Activated CD4-positive, alpha-beta memory T cell treated with anti-CD3 and anti-CD28 coated beads, Interleukin-2, amount 10 ng/mL, durations not matched to agents 7 days and 5 days (primary cell): ENCODE results near the gene EPX. TPM values are rescaled to one million over a fixed set of nuclear protein-coding genes. Genes with fewer than 3 reads are reported as not detected.

Experiments
- CTCF ChIA-PET: fragments of 350-600 bp; sonication (Branson Sonifier 250); formaldehyde crosslinking; loops from one replicate; lab custom pipeline; 2021; ENCODE audit warnings: antibody characterized with exemption, inconsistent platforms; lab: Charles Lee
- POLR2A ChIA-PET: fragments of 350-600 bp; sonication (Branson Sonifier 250); formaldehyde crosslinking; loops from one replicate; lab custom pipeline; 2021; ENCODE audit warnings: antibody characterized with exemption; lab: Charles Lee
- DNase-seq: peaks from one replicate; pipeline ENCODE4 v3.0.0-alpha.2; 2020
- H3K27ac Mint-ChIP-seq: one replicate; pipeline ENCODE4 v1.8.0; 2021; ENCODE audit warnings: mild to moderate bottlenecking, mixed read lengths
- H3K27me3 Mint-ChIP-seq: one replicate; pipeline ENCODE4 v1.8.0; 2021; ENCODE audit warnings: mixed read lengths
- H3K36me3 Mint-ChIP-seq: one replicate; pipeline ENCODE4 v1.8.0; 2021; ENCODE audit warnings: low read depth, mixed read lengths
- H3K4me1 Mint-ChIP-seq: one replicate; pipeline ENCODE4 v1.8.0; 2021; ENCODE audit warnings: mixed read lengths
- H3K4me3 Mint-ChIP-seq: one replicate; pipeline ENCODE4 v1.8.0; 2021; ENCODE audit warnings: mild to moderate bottlenecking, mixed read lengths
- H3K9me3 Mint-ChIP-seq: one replicate; pipeline ENCODE4 v1.8.0; 2021; ENCODE audit warnings: mixed read lengths
- total RNA-seq, 2 experiments: library from RNA; stranded (reverse); gene quantifications; one replicate each; pipeline ENCODE4 v1.2.3, GENCODE V29; 2021

The EPX gene
- total RNA-seq, 2 experiments from 2014 or later = not detected

- H3K27me3 Mint-ChIP-seq = peaks cover 49% of the 10 kb centered on the region
- CTCF ChIA-PET = interaction anchor here (0.6 to 2.1 kb wide), 31 partner anchors 10 to 265 kb away, joined by 3 to 28 read pairs (median 4); partner anchors contain the start of genes HSF5, LPO, MKS1 and RNF43
- no peak overlapping the region for H3K27ac Mint-ChIP-seq
These were observed 57.0 kb downstream of the EPX start for GRCh38 chr17:58249270-58250133.

GRCh38 chr17:58250344-58251011 is 58.0 kb downstream of the EPX start:
- ChIA-PET POLR2A (interaction anchor here (1.1 to 1.4 kb wide), 2 partner anchors 82 to 101 kb away, joined by 3 read pairs; no protein-coding TSS in a partner anchor), CTCF (interaction anchor here (0.6 to 2.1 kb wide), 29 partner anchors 9 to 264 kb away, joined by 3 to 28 read pairs (median 4); partner anchors contain the start of genes HSF5, LPO, MKS1 and RNF43)
- H3K27me3 Mint-ChIP-seq = peaks cover 53% of the 10 kb centered on the region
- H3K36me3 Mint-ChIP-seq = no peaks in the 10 kb centered on the region
- no peak overlapping the region for H3K27ac Mint-ChIP-seq
- H3K9me3 Mint-ChIP-seq = no peaks in the 10 kb centered on the region
- no peak for DNase-seq
- H3K4me1 Mint-ChIP-seq = peaks cover 19% of the 10 kb centered on the region
- no peak overlapping the region for H3K4me3 Mint-ChIP-seq

More at GRCh38 chr17:58249270-58250133, 57.0 kb downstream of the EPX start:
- peak; percentile 73 for DNase-seq
- H3K36me3 Mint-ChIP-seq = no peaks in the 10 kb centered on the region
- H3K9me3 Mint-ChIP-seq = no peaks in the 10 kb centered on the region
- peaks cover 19% of the 10 kb centered on the region for H3K4me1 Mint-ChIP-seq
- peak overlapping the region; percentile 71 for H3K4me3 Mint-ChIP-seq
- POLR2A ChIA-PET = interaction anchor here (0.6 to 1.4 kb wide), 5 partner anchors 83 to 150 kb away, joined by 3 read pairs; no protein-coding TSS in a partner anchor

GRCh38 chr17:58252141-58252540 is 59.6 kb downstream of the EPX start:
- no peaks in the 10 kb centered on the region for H3K9me3 Mint-ChIP-seq
- ChIA-PET POLR2A (no interaction called here), CTCF (interaction anchor here (1.6 kb wide), 1 partner anchor 93 kb away, joined by 4 read pairs; no protein-coding TSS in a partner anchor)
- peaks cover 52% of the 10 kb centered on the region for H3K27me3 Mint-ChIP-seq
- H3K27ac Mint-ChIP-seq = no peak overlapping the region
- peaks cover 19% of the 10 kb centered on the region for H3K4me1 Mint-ChIP-seq
- no peak overlapping the region for H3K4me3 Mint-ChIP-seq
- H3K36me3 Mint-ChIP-seq = no peaks in the 10 kb centered on the region
- no peak for DNase-seq

- peaks cover 57% of the 10 kb centered on the region for H3K27me3 Mint-ChIP-seq
- H3K4me3 Mint-ChIP-seq = no peak overlapping the region
- no peaks in the 10 kb centered on the region for H3K36me3 Mint-ChIP-seq
- CTCF ChIA-PET = interaction anchor here (1.5 kb wide), 1 partner anchor 16 kb away, joined by 5 read pairs; no protein-coding TSS in a partner anchor
- H3K4me1 Mint-ChIP-seq = peaks cover 11% of the 10 kb centered on the region
- DNase-seq = no peak
- POLR2A ChIA-PET = no interaction called here
- no peaks in the 10 kb centered on the region for H3K9me3 Mint-ChIP-seq
- no peak overlapping the region for H3K27ac Mint-ChIP-seq
These were observed 60.6 kb downstream of the EPX start for GRCh38 chr17:58253082-58253481.

Other genes with a start within 250 kb of the EPX start
- gene CUEDC1, start 237.3 kb upstream of the EPX start, total RNA-seq = under 1 TPM in 1 of 2 experiments, not detected in 1; 0.25 TPM
- 10 to 100 TPM; 44.6 to 46.6 TPM for gene VEZF1, start 204.5 kb upstream of the EPX start, total RNA-seq
- 100 to 1,000 TPM; 298 to 304 TPM for gene SRSF1, start 185.5 kb upstream of the EPX start, total RNA-seq
- gene DYNLL2, start 109.3 kb upstream of the EPX start, total RNA-seq = 10 to 100 TPM; 29.4 to 29.7 TPM
- gene OR4D1, start 44.3 kb upstream of the EPX start, total RNA-seq = under 1 TPM; 0.83 to 0.88 TPM
- gene OR4D2, start 25.7 kb upstream of the EPX start, total RNA-seq = not detected
- gene MKS1, start 26.5 kb downstream of the EPX start, total RNA-seq = 10 to 100 TPM; 18.7 to 19.8 TPM
- gene LPO, start 45.9 kb downstream of the EPX start, total RNA-seq = not detected
- under 1 TPM; 0.08 to 0.38 TPM for gene MPO, start 88.2 kb downstream of the EPX start, total RNA-seq
- gene TSPOAP1, start 136.1 kb downstream of the EPX start, total RNA-seq = 10 to 100 TPM; 60.9 to 69.4 TPM
- gene SUPT4H1, start 159.5 kb downstream of the EPX start, total RNA-seq = 10 to 100 TPM; 85.8 to 91.0 TPM
- not detected for gene RNF43, start 224.8 kb downstream of the EPX start, total RNA-seq